Measurements from ENCODE around the gene PCDH15. TPM values are rescaled to one million over a fixed set of nuclear protein-coding genes. Genes with fewer than 3 reads are reported as not detected.

PCDH15 gene
- polyA plus RNA-seq, 3 donors from 2014 or later = not detected

- H3K4me3 Mint-ChIP-seq = no peak overlapping the region
- H3K27me3 Mint-ChIP-seq (ENCODE audit: low read depth in 3 of 3) = peaks cover 0 to 5% (median 2%) of the 10 kb centered on the region in 3 donors
- H3K36me3 Mint-ChIP-seq = peaks cover 0 to 4% (median 0%) of the 10 kb centered on the region in 3 donors
- peaks cover 0 to 20% (median 11%) of the 10 kb centered on the region in 6 donors for H3K9me3 Mint-ChIP-seq
- DNase-seq = no peak
- H3K4me1 Mint-ChIP-seq = no peaks in the 10 kb centered on the region
- no peak overlapping the region for H3K27ac Mint-ChIP-seq
These were observed 959.4 kb downstream of the PCDH15 start for GRCh38 chr10:53841483-53842145.

GRCh38 chr10:53840653-53841052, 960.4 kb downstream of the PCDH15 start:
- Mint-ChIP-seq H3K4me1 (no peaks in the 10 kb centered on the region), H3K27ac (no peak overlapping the region), H3K9me3 (peaks cover 0 to 22% (median 18%) of the 10 kb centered on the region in 6 donors), H3K27me3 (ENCODE audit: low read depth in 3 of 3) (peaks cover 0 to 5% (median 2%) of the 10 kb centered on the region in 3 donors), H3K36me3 (peaks cover 0 to 4% (median 0%) of the 10 kb centered on the region in 3 donors), H3K4me3 (no peak overlapping the region)
- DNase-seq = no peak

GRCh38 chr10:53839440-53840039, 961.5 kb downstream of the PCDH15 start:
- Mint-ChIP-seq H3K27ac (no peak overlapping the region), H3K4me3 (no peak overlapping the region), H3K27me3 (ENCODE audit: low read depth in 3 of 3) (peaks cover 0 to 5% (median 2%) of the 10 kb centered on the region in 3 donors), H3K36me3 (peaks cover 0 to 4% (median 0%) of the 10 kb centered on the region in 3 donors), H3K4me1 (no peaks in the 10 kb centered on the region), H3K9me3 (peaks cover under 1 to 26% (median 19%) of the 10 kb centered on the region in 6 donors)
- DNase-seq = no peak

DNA sequence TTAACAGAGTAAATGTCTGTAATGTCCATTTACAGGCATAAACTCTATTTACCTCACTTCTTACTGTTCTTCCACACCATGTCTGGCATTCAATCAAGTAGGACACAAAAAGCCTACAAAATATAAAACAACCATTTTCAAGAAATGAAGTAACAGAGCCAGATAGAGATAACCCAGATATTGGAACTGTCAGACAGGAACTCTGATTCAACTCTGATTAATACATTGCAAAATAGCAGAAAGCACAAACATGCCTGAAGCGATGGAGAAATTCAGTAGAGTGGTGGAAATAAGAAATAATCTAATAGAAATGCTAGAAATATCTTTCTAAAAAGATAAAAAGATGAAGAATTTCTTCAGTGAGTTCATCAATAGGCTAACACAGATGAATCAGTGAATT, 964.4 kb downstream of the PCDH15 start:
- DNase-seq = no peak
- Mint-ChIP-seq H3K27ac (no peak overlapping the region), H3K4me3 (no peak overlapping the region), H3K9me3 (peaks cover 4 to 31% (median 13%) of the 10 kb centered on the region in 6 donors), H3K4me1 (no peaks in the 10 kb centered on the region), H3K36me3 (peaks cover 0 to 3% (median 0%) of the 10 kb centered on the region in 3 donors), H3K27me3 (ENCODE audit: low read depth in 3 of 3) (peaks cover 0 to 1% (median 0%) of the 10 kb centered on the region in 3 donors)

DNA sequence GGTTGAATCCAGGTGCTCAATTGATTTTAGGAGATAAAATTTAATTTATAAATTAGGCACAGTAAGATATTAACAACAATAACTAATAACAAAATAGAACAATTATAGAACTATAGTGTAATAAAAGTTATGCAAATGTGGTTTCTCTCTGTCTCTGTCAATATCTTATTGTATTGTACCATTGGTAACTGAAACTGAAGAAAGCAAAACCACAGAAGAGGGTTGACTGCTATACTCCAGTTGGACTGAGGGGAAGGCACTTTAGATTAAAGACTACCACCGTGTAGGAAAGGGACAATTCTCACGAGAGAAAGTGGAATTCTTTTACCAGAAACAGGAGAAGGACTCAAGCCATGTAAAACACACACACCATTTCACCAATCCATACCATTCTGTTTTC, 967.1 kb downstream of the PCDH15 start:
- Mint-ChIP-seq H3K27ac (no peak overlapping the region), H3K4me1 (no peaks in the 10 kb centered on the region)

DNA sequence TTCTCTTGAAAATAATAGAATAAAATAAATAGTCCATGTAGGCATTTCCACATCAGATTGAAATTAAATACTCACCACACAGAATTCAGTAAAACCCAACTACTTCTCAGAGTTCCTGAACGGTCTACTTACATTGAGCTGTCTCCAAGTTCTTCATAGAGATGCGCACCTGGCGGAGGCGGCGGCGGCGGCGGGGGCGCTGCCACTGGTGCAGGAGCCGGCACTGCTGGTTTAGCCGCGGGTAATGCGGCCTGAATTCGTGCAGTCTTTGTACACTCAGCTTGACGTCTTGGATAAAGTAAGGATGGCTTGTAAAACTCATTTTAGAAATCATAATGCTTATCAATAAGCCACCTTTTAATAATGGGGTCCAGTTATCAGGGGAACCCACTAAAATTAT, 973.8 kb downstream of the PCDH15 start:
- H3K4me1 Mint-ChIP-seq = no peaks in the 10 kb centered on the region

More for the DNA sequence above, 967.1 kb downstream of the PCDH15 start:
- Mint-ChIP-seq H3K9me3 (peaks cover 4 to 38% (median 11%) of the 10 kb centered on the region in 6 donors), H3K27me3 (ENCODE audit: low read depth in 3 of 3) (peaks cover 0 to 1% (median 0%) of the 10 kb centered on the region in 3 donors), H3K4me3 (no peak overlapping the region), H3K36me3 (no peaks in the 10 kb centered on the region)
- DNase-seq = no peak

GRCh38 chr10:53808677-53809372, 992.2 kb downstream of the PCDH15 start:
- H3K4me3 Mint-ChIP-seq = no peak overlapping the region
- H3K36me3 Mint-ChIP-seq = peaks cover 0 to 6% (median 0%) of the 10 kb centered on the region in 3 donors
- no peaks in the 10 kb centered on the region for H3K27me3 Mint-ChIP-seq (ENCODE audit: low read depth in 3 of 3)
- H3K27ac Mint-ChIP-seq = no peak overlapping the region
- peaks cover 14 to 43% (median 21%) of the 10 kb centered on the region in 6 donors for H3K9me3 Mint-ChIP-seq
- H3K4me1 Mint-ChIP-seq = no peaks in the 10 kb centered on the region
- DNase-seq = no peak

More for the DNA sequence above, 973.8 kb downstream of the PCDH15 start:
- DNase-seq = no peak
- H3K27ac Mint-ChIP-seq = no peak overlapping the region
- H3K4me3 Mint-ChIP-seq = no peak overlapping the region
- no peaks in the 10 kb centered on the region for H3K36me3 Mint-ChIP-seq
- no peaks in the 10 kb centered on the region for H3K27me3 Mint-ChIP-seq (ENCODE audit: low read depth in 3 of 3)
- peaks cover 3 to 31% (median 8%) of the 10 kb centered on the region in 6 donors for H3K9me3 Mint-ChIP-seq

DNA sequence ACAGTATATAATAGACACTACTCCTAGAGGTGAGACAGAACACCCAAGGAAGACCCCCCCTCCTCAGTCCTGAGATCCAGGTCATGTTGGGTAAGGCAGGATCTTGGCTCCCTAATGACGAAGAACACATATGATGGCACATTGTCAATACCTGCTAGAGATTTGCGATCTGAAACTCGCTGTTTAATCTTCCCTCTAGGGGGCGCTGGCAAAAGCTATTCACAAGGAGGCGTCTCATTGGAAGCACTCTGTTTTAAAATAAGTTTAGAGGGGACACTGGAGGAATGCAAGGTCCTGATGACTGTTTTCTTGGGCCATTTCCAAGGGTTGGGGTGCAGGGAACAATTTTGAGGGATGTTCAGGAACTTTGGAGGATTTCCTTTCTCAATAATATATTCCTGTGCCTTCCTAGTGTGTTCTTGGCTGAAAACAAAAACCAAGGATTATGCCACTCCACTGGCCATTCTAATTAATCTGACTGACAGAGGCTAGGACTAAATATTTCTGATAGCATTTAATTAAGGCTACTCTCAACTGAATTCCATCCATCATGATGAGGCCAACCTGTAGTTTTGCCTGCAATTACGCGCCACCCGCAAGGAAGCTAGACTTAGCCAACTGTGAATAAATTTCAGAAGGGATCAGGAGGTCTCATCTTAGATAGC, 1014.7 kb downstream of the PCDH15 start:
- Mint-ChIP-seq H3K9me3 (peaks cover 7 to 54% (median 32%) of the 10 kb centered on the region in 6 donors), H3K27me3 (ENCODE audit: low read depth in 3 of 3) (no peaks in the 10 kb centered on the region), H3K36me3 (no peaks in the 10 kb centered on the region), H3K4me1 (no peaks in the 10 kb centered on the region), H3K27ac (no peak overlapping the region), H3K4me3 (no peak overlapping the region)
- no peak for DNase-seq

- Mint-ChIP-seq H3K36me3 (no peaks in the 10 kb centered on the region), H3K4me3 (no peak overlapping the region), H3K27ac (no peak overlapping the region), H3K27me3 (ENCODE audit: low read depth in 3 of 3) (no peaks in the 10 kb centered on the region), H3K9me3 (peaks cover 4 to 55% (median 31%) of the 10 kb centered on the region in 6 donors), H3K4me1 (no peaks in the 10 kb centered on the region)
- no peak for DNase-seq
These were observed 1029.3 kb downstream of the PCDH15 start for GRCh38 chr10:53771701-53772100.

GRCh38 chr10:53770903-53771302, 1030.1 kb downstream of the PCDH15 start:
- H3K27ac Mint-ChIP-seq = no peak overlapping the region
- no peaks in the 10 kb centered on the region for H3K27me3 Mint-ChIP-seq (ENCODE audit: low read depth in 3 of 3)
- no peaks in the 10 kb centered on the region for H3K36me3 Mint-ChIP-seq
- peaks cover 4 to 55% (median 32%) of the 10 kb centered on the region in 6 donors for H3K9me3 Mint-ChIP-seq
- DNase-seq = no peak
- no peaks in the 10 kb centered on the region for H3K4me1 Mint-ChIP-seq
- no peak overlapping the region for H3K4me3 Mint-ChIP-seq

- Mint-ChIP-seq H3K36me3 (no peaks in the 10 kb centered on the region), H3K27me3 (ENCODE audit: low read depth in 3 of 3) (no peaks in the 10 kb centered on the region), H3K9me3 (peaks cover 4 to 55% (median 27%) of the 10 kb centered on the region in 6 donors), H3K4me3 (no peak overlapping the region), H3K27ac (no peak overlapping the region), H3K4me1 (no peaks in the 10 kb centered on the region)
- DNase-seq = no peak
These were observed 1035.7 kb downstream of the PCDH15 start for GRCh38 chr10:53765311-53765710.

DNA sequence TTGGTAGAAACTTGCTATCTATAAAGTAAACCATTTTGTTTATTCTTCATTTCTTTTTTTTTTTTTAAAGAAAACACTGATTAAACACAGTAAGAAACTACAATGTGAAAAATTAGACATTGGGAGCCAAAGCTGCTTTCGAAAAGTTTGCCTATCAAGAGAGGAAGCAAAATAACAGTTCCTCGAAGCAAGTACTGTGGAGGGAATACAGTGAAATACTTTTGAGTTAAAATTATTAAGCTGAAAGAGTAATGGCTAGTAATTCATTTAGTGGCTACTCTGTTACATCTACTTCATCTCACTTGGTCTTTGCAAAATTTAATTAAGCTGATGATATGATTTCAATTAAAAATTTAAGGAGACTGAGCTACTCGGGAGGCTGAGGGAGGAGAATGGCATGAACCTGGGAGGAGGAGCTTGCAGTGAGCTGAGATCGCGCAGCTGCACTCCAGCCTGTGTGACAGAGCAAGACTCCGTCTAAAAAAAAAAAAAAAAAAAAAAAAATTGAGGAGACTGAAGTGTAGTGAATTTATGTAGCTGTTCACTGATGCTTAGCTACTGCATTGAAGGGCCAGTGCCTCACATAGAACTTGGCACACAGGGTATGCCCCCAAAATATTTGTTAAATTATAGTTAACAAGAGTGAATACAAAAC, 1046.3 kb downstream of the PCDH15 start:
- no peak for DNase-seq
- no peaks in the 10 kb centered on the region for H3K27me3 Mint-ChIP-seq (ENCODE audit: low read depth in 3 of 3)
- peaks cover 1 to 25% (median 12%) of the 10 kb centered on the region in 6 donors for H3K9me3 Mint-ChIP-seq
- no peaks in the 10 kb centered on the region for H3K36me3 Mint-ChIP-seq
- no peak overlapping the region for H3K27ac Mint-ChIP-seq
- no peaks in the 10 kb centered on the region for H3K4me1 Mint-ChIP-seq
- no peak overlapping the region for H3K4me3 Mint-ChIP-seq
